Measurements from ENCODE around the gene KIF6. TPM values are rescaled to one million over a fixed set of nuclear protein-coding genes. Genes with fewer than 3 reads are reported as not detected.

KIF6 gene
- polyA plus RNA-seq, 2 of the 4 experiments (the other 2 are of a cell fraction) = 0.05 to 0.39 TPM

DNA sequence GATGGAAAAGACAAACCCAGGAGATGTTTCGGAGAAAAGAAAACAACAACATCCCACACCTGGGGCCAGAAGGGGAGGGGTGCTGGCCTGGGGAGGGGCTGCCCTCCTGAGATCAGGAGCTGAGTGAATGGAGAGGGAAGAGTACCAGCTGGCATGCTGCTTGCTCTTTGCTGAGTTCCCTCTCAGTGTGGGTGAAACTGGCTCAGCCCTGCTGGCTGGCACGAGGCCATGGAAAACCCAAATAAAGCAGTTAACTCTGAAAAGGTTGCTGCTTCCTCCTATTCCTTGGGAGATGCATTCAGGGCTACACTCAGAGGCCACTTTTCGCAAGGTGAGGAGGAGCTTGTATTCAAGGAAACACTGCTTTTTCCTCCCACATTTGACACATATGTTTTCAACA lies 394.7 kb downstream of the KIF6 start:
- CTCF ChIA-PET = interaction anchor here (0.9 kb wide), 1 partner anchor 16 kb away, joined by 6 read pairs; the partner anchor contains the start of gene KCNK17
- no peak for ATAC-seq
- no peak overlapping the region for H3K27ac ChIP-seq
- FAIRE-seq = no peak
- TF ChIP-seq EHMT2 (IDR thresholded peaks at IDR 0.05; ENCODE audit: low read depth) = no peak
- TF ChIP-seq CBX8 (IDR thresholded peaks at IDR 0.05) = no peak
- TF ChIP-seq NFE2L2 (conservative IDR thresholded peaks at IDR 0.05; ENCODE audit: low read length) = no peak
- TF ChIP-seq, protein P1, sequence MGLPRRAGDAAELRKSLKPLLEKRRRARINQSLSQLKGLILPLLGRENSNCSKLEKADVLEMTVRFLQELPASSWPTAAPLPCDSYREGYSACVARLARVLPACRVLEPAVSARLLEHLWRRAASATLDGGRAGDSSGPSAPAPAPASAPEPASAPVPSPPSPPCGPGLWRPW (IDR thresholded peaks at IDR 0.05) = no peak
- no peak for TF ChIP-seq FOSL2 (IDR thresholded peaks at IDR 0.05)
- TF ChIP-seq FOSL2 (CRISPR knock-in tag; IDR thresholded peaks at IDR 0.05) = no peak
- no peak for TF ChIP-seq SMC3 (IDR thresholded peaks at IDR 0.05)
- TF ChIP-seq NR3C1 (IDR thresholded peaks at IDR 0.05) = no peak
- no peak for TF ChIP-seq RCOR1 (IDR thresholded peaks at IDR 0.05; ENCODE audit: low read depth, low read length)
- TF ChIP-seq RNF2 (IDR thresholded peaks at IDR 0.05; ENCODE audit: borderline replicate concordance, low read depth) = no peak
- TF ChIP-seq BHLHE40 (IDR thresholded peaks at IDR 0.05; ENCODE audit: low read depth, low read length) = no peak
- no peak for TF ChIP-seq CHD2 (IDR thresholded peaks at IDR 0.05; ENCODE audit: low read length, partially characterized antibody)
- TF ChIP-seq ESRRA (IDR thresholded peaks at IDR 0.05; ENCODE audit: borderline replicate concordance, low read length) = no peak
- TF ChIP-seq POLR2A (IDR thresholded peaks at IDR 0.05; ENCODE audit: low read length) = no peak
- no peak for TF ChIP-seq GATA3 (IDR thresholded peaks at IDR 0.05; ENCODE audit: borderline replicate concordance)
- no peak for TF ChIP-seq JUNB (IDR thresholded peaks at IDR 0.05)
- no peak for TF ChIP-seq ZC3H11A (IDR thresholded peaks at IDR 0.05)
- TF ChIP-seq, protein P2, sequence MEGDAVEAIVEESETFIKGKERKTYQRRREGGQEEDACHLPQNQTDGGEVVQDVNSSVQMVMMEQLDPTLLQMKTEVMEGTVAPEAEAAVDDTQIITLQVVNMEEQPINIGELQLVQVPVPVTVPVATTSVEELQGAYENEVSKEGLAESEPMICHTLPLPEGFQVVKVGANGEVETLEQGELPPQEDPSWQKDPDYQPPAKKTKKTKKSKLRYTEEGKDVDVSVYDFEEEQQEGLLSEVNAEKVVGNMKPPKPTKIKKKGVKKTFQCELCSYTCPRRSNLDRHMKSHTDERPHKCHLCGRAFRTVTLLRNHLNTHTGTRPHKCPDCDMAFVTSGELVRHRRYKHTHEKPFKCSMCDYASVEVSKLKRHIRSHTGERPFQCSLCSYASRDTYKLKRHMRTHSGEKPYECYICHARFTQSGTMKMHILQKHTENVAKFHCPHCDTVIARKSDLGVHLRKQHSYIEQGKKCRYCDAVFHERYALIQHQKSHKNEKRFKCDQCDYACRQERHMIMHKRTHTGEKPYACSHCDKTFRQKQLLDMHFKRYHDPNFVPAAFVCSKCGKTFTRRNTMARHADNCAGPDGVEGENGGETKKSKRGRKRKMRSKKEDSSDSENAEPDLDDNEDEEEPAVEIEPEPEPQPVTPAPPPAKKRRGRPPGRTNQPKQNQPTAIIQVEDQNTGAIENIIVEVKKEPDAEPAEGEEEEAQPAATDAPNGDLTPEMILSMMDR (IDR thresholded peaks at IDR 0.05) = no peak
- TF ChIP-seq ZSCAN20 (CRISPR knock-in tag; IDR thresholded peaks at IDR 0.05) = no peak
- no peak for DNase-seq (ENCODE audit: low read depth in 1 of 2, low spot score in 1 of 2)
- H3K4me3 ChIP-seq = no peak overlapping the region
- 55% methylated on average over 1 of the region's 3 CpGs for WGBS (ENCODE audit: missing lambda C conversion rate)
- no peaks in the 10 kb centered on the region for H3K9me3 ChIP-seq
- no peaks in the 10 kb centered on the region for H3K4me1 ChIP-seq
- no peak overlapping the region for H3K4me2 ChIP-seq
- POLR2A ChIA-PET = no interaction called here

DNA sequence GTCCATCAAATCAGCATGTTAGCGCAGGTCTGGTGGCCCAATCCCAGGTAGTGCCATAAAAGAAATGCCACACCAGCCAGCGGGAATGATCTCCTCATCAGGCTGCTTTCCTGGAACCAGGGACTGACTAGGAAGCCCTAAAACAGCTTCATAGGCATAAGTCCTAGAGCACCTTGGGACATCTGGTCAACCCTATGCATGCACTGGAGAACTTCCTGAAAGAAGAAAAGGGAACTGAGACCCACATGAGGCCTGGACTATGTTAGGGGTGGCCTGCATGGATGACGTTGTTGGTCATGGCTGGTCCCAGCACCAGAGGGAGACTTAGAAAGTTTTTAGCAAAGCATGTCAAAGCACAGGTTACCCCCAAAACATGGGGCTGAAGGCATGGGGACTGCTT lies 395.2 kb downstream of the KIF6 start:
- Histone ChIP-seq H3K9me3 (no peaks in the 10 kb centered on the region), H3K4me3 (no peak overlapping the region), H3K4me2 (no peak overlapping the region), H3K4me1 (no peaks in the 10 kb centered on the region), H3K27ac (no peak overlapping the region)
- 6% methylated on average over 3 of the region's 3 CpGs for WGBS (ENCODE audit: missing lambda C conversion rate)
- no peak for ATAC-seq
- CTCF ChIA-PET = interaction anchor here (0.8 kb wide), 1 partner anchor 21 kb away, joined by 3 read pairs; no protein-coding TSS in a partner anchor
- POLR2A ChIA-PET = no interaction called here
- FAIRE-seq = no peak
- TF ChIP-seq ZNF302 (CRISPR knock-in tag; IDR thresholded peaks at IDR 0.05) (no peak), KDM1A (IDR thresholded peaks at IDR 0.05; ENCODE audit: low read depth) (no peak), MAZ (IDR thresholded peaks at IDR 0.05; ENCODE audit: borderline replicate concordance, low read depth, low read length) (no peak), ZSCAN20 (CRISPR knock-in tag; IDR thresholded peaks at IDR 0.05) (no peak), JUN (IDR thresholded peaks at IDR 0.05) (no peak), HEYL (CRISPR knock-in tag; IDR thresholded peaks at IDR 0.05) (no peak), FOSL2 (IDR thresholded peaks at IDR 0.05) (no peak), FOSL2 (CRISPR knock-in tag; IDR thresholded peaks at IDR 0.05) (no peak), ESRRA (IDR thresholded peaks at IDR 0.05; ENCODE audit: borderline replicate concordance, low read length) (no peak), CEBPB (IDR thresholded peaks at IDR 0.05) (no peak), SMC3 (IDR thresholded peaks at IDR 0.05) (no peak), HOXB5 (CRISPR knock-in tag; IDR thresholded peaks at IDR 0.05) (no peak), RARB (CRISPR knock-in tag; IDR thresholded peaks at IDR 0.05) (no peak)
- TF ChIP-seq, protein P3, sequence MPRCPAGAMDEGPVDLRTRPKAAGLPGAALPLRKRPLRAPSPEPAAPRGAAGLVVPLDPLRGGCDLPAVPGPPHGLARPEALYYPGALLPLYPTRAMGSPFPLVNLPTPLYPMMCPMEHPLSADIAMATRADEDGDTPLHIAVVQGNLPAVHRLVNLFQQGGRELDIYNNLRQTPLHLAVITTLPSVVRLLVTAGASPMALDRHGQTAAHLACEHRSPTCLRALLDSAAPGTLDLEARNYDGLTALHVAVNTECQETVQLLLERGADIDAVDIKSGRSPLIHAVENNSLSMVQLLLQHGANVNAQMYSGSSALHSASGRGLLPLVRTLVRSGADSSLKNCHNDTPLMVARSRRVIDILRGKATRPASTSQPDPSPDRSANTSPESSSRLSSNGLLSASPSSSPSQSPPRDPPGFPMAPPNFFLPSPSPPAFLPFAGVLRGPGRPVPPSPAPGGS (IDR thresholded peaks at IDR 0.05) = no peak
- TF ChIP-seq, protein P4, sequence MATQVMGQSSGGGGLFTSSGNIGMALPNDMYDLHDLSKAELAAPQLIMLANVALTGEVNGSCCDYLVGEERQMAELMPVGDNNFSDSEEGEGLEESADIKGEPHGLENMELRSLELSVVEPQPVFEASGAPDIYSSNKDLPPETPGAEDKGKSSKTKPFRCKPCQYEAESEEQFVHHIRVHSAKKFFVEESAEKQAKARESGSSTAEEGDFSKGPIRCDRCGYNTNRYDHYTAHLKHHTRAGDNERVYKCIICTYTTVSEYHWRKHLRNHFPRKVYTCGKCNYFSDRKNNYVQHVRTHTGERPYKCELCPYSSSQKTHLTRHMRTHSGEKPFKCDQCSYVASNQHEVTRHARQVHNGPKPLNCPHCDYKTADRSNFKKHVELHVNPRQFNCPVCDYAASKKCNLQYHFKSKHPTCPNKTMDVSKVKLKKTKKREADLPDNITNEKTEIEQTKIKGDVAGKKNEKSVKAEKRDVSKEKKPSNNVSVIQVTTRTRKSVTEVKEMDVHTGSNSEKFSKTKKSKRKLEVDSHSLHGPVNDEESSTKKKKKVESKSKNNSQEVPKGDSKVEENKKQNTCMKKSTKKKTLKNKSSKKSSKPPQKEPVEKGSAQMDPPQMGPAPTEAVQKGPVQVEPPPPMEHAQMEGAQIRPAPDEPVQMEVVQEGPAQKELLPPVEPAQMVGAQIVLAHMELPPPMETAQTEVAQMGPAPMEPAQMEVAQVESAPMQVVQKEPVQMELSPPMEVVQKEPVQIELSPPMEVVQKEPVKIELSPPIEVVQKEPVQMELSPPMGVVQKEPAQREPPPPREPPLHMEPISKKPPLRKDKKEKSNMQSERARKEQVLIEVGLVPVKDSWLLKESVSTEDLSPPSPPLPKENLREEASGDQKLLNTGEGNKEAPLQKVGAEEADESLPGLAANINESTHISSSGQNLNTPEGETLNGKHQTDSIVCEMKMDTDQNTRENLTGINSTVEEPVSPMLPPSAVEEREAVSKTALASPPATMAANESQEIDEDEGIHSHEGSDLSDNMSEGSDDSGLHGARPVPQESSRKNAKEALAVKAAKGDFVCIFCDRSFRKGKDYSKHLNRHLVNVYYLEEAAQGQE (IDR thresholded peaks at IDR 0.05) = no peak
- TF ChIP-seq, protein P1 (IDR thresholded peaks at IDR 0.05) = no peak
- TF ChIP-seq, protein P5, sequence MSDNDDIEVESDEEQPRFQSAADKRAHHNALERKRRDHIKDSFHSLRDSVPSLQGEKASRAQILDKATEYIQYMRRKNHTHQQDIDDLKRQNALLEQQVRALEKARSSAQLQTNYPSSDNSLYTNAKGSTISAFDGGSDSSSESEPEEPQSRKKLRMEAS (IDR thresholded peaks at IDR 0.05) = no peak
- TF ChIP-seq, protein P6, sequence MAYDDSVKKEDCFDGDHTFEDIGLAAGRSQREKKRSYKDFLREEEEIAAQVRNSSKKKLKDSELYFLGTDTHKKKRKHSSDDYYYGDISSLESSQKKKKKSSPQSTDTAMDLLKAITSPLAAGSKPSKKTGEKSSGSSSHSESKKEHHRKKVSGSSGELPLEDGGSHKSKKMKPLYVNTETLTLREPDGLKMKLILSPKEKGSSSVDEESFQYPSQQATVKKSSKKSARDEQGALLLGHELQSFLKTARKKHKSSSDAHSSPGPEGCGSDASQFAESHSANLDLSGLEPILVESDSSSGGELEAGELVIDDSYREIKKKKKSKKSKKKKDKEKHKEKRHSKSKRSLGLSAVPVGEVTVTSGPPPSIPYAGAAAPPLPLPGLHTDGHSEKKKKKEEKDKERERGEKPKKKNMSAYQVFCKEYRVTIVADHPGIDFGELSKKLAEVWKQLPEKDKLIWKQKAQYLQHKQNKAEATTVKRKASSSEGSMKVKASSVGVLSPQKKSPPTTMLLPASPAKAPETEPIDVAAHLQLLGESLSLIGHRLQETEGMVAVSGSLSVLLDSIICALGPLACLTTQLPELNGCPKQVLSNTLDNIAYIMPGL (CRISPR knock-in tag; IDR thresholded peaks at IDR 0.05; ENCODE audit: borderline replicate concordance) = no peak
- DNase-seq (ENCODE audit: low read depth in 1 of 2, low spot score in 1 of 2) = no peak

Measured in A549 (cell line).